Suprapubic skin (tissue), 4 donors: Measurements from ENCODE around the gene PSPN.

Experiments
- CTCF ChIP-seq, 2 donors: fragments of 200-600 bp in 1 of 2; fragments of 450-650 bp in 1 of 2; sonication (generic) in 1 of 2; IDR thresholded peaks; one replicate each; pipeline ENCODE4 v1.5.1; 2016 to 2019; ENCODE audit warnings: antibody characterized with exemption in 2 of 2, mild to moderate bottlenecking in 1 of 2, moderate library complexity in 1 of 2
- POLR2A ChIP-seq, 2 donors: fragments of 450-650 bp; IDR thresholded peaks; one replicate each; pipeline ENCODE4 v1.6.1; 2017; ENCODE audit warnings: antibody characterized with exemption in 2 of 2, mild to moderate bottlenecking in 2 of 2, moderate library complexity in 2 of 2
- POLR2AphosphoS5 ChIP-seq, 3 donors: sonication (generic); formaldehyde crosslinking; IDR thresholded peaks; one replicate each; pipeline ENCODE4 v1.6.1; 2017; ENCODE audit warnings: antibody characterized with exemption in 3 of 3

- TF ChIP-seq POLR2A (IDR thresholded peaks at IDR 0.05) (no peak), CTCF (IDR thresholded peaks at IDR 0.05) (no peak), POLR2AphosphoS5 (IDR thresholded peaks at IDR 0.05) (no peak)
These were observed 37.6 kb upstream of the PSPN start for GRCh38 chr19:6413291-6413690.
